Liver (tissue), 9 donors: ENCODE measurements around the gene ST7L. TPM values are rescaled to one million over a fixed set of nuclear protein-coding genes. Genes with fewer than 3 reads are reported as not detected.

Experiments
- DNase-seq: peaks from one replicate; pipeline ENCODE4 v3.0.0-alpha.2; 2017; ENCODE audit warnings: low spot score
- H3K27ac ChIP-seq, 2 donors: one replicate each; pipeline ENCODE4 v1.7.0; 2013; ENCODE audit warnings: inconsistent platforms in 2 of 2, low read length in 2 of 2, control low read depth in 1 of 2, low read depth in 1 of 2, mild to moderate bottlenecking in 1 of 2
- H3K27me3 ChIP-seq, 4 donors: one replicate each; pipeline versions ENCODE4 v1.6.1 to v1.7.0; 2013; ENCODE audit warnings: low read length in 3 of 4, inconsistent platforms in 1 of 4, mild to moderate bottlenecking in 1 of 4, moderate library complexity in 1 of 4; ENCODE audit not compliant: control insufficient read depth in 4 of 4, insufficient read depth in 4 of 4
- H3K36me3 ChIP-seq, 4 donors: one replicate each; pipeline versions ENCODE4 v1.6.1 to v1.7.0; 2013; ENCODE audit warnings: low read length in 3 of 4, mild to moderate bottlenecking in 3 of 4, low read depth in 1 of 4, moderate library complexity in 1 of 4; ENCODE audit not compliant: control insufficient read depth in 4 of 4, insufficient read depth in 3 of 4
- H3K4me1 ChIP-seq, 4 donors: one replicate each; pipeline versions ENCODE4 v1.6.1 to v1.7.0; 2013; ENCODE audit warnings: low read length in 3 of 4, mild to moderate bottlenecking in 3 of 4, moderate library complexity in 1 of 4; ENCODE audit not compliant: control insufficient read depth in 4 of 4, insufficient read depth in 4 of 4
- H3K4me3 ChIP-seq, 3 donors: one replicate each; pipeline versions ENCODE4 v1.6.1 to v1.7.0; 2013; ENCODE audit warnings: low read length in 3 of 3, control low read depth in 1 of 3, low read depth in 1 of 3, mild to moderate bottlenecking in 1 of 3
- H3K9ac ChIP-seq, 2 donors: one replicate each; pipeline ENCODE4 v1.7.0; 2013; ENCODE audit warnings: low read length in 2 of 2, mild to moderate bottlenecking in 2 of 2, moderate library complexity in 2 of 2, control low read depth in 1 of 2, low read depth in 1 of 2
- H3K9me3 ChIP-seq, 4 donors: one replicate each; pipeline versions ENCODE4 v1.6.1 to v1.7.0; 2013; ENCODE audit warnings: low read length in 3 of 4; ENCODE audit not compliant: control insufficient read depth in 4 of 4
- EGR1 ChIP-seq, 2 donors: IDR thresholded peaks; 2 replicates each; pipeline ENCODE4 v1.6.1; 2016 to 2018; ENCODE audit warnings: antibody characterized with exemption in 2 of 2, low read depth in 2 of 2
- FOXA2 ChIP-seq: IDR thresholded peaks from 2 replicates; pipeline ENCODE4 v1.6.1; 2016; ENCODE audit warnings: antibody characterized with exemption
- GABPA ChIP-seq, 2 donors: IDR thresholded peaks in 1 of 2; conservative IDR thresholded peaks in 1 of 2; 2 replicates each; pipeline ENCODE4 v1.6.1; 2016; ENCODE audit warnings: antibody characterized with exemption in 2 of 2, mild to moderate bottlenecking in 1 of 2, moderate library complexity in 1 of 2
- HNF4A ChIP-seq, 2 donors: conservative IDR thresholded peaks; 2 replicates each; pipeline ENCODE4 v1.6.1; 2016; ENCODE audit warnings: antibody characterized with exemption in 2 of 2, mild to moderate bottlenecking in 2 of 2
- HNF4G ChIP-seq: IDR thresholded peaks from 2 replicates; pipeline ENCODE4 v1.6.1; 2016; ENCODE audit warnings: antibody characterized with exemption
- JUND ChIP-seq, 2 donors: IDR thresholded peaks; 2 replicates each; pipeline ENCODE4 v1.6.1; 2016; ENCODE audit warnings: antibody characterized with exemption in 2 of 2
- RAD21 ChIP-seq, 2 donors: IDR thresholded peaks; 2 replicates each; pipeline ENCODE4 v1.6.1; 2016; ENCODE audit warnings: antibody characterized with exemption in 2 of 2, mild to moderate bottlenecking in 2 of 2
- RXRA ChIP-seq, 2 donors: IDR thresholded peaks; 2 replicates each; pipeline ENCODE4 v1.6.1; 2017 to 2018; ENCODE audit warnings: antibody characterized with exemption in 2 of 2, mild to moderate bottlenecking in 1 of 2
- SP1 ChIP-seq: IDR thresholded peaks from 2 replicates; pipeline ENCODE4 v1.6.1; 2018; ENCODE audit warnings: antibody characterized with exemption, mild to moderate bottlenecking
- TAF1 ChIP-seq: conservative IDR thresholded peaks from 2 replicates; pipeline ENCODE4 v1.6.1; 2016; ENCODE audit warnings: antibody characterized with exemption, mild to moderate bottlenecking
- YY1 ChIP-seq: IDR thresholded peaks from 2 replicates; pipeline ENCODE4 v1.6.1; 2016; ENCODE audit warnings: antibody characterized with exemption, mild to moderate bottlenecking
- WGBS: extraction: QIAGEN DNeasy Blood & Tissue Kit; methylation state at CpG from one replicate; pipeline ENCODE4 v1.1.7; 2013; 5-methylcytosine and 5-hydroxymethylcytosine counted together
- polyA plus RNA-seq, 2 donors: library from polyadenylated mRNA; stranded (reverse) in 1 of 2; unstranded in 1 of 2; fragments of 200-250 nt in 1 of 2; fragments of >200 nt in 1 of 2; fragmentation: Nextera tagmentation in 1 of 2; extraction: Ambion mirVana in 1 of 2; gene quantifications; one replicate each; pipeline versions ENCODE4 v1.2.1 to v1.2.3, GENCODE V29; 2013 to 2015
- total RNA-seq, 2 donors: library from RNA; depleted of rRNA; stranded (reverse); fragments of >200 nt; gene quantifications; one replicate each; pipeline ENCODE4 v1.2.3, GENCODE V29; 2014
- TF ChIP-seq, protein P1 (sequence below): IDR thresholded peaks from 2 replicates; pipeline ENCODE4 v1.6.1; 2016; ENCODE audit warnings: antibody characterized with exemption
- TF ChIP-seq, protein P2 (sequence below): IDR thresholded peaks from 2 replicates; pipeline ENCODE4 v1.6.1; 2016; ENCODE audit warnings: antibody characterized with exemption
- TF ChIP-seq, protein P3 (sequence below): fragments of 150-350 bp; IDR thresholded peaks from 2 replicates; pipeline ENCODE4 v1.5.1; 2017; ENCODE audit warnings: improper control_type of control experiment, low read depth, low read length; ENCODE audit not compliant: missing input control
- TF ChIP-seq, protein P4 (sequence below): IDR thresholded peaks from 2 replicates; pipeline ENCODE4 v1.6.1; 2016; ENCODE audit warnings: antibody characterized with exemption
- TF ChIP-seq, protein P5 (sequence below): IDR thresholded peaks from 2 replicates; pipeline ENCODE4 v1.6.1; 2016; ENCODE audit warnings: antibody characterized with exemption, mild to moderate bottlenecking
- donor health status: healthy.
- donor health status: healthy.
- donor health status: healthy.
- donor health status: healthy.
- donor health status: healthy.

ST7L gene
- total and polyA plus RNA-seq, 4 donors = 4.9 to 13.6 (median 9.5) TPM

DNA sequence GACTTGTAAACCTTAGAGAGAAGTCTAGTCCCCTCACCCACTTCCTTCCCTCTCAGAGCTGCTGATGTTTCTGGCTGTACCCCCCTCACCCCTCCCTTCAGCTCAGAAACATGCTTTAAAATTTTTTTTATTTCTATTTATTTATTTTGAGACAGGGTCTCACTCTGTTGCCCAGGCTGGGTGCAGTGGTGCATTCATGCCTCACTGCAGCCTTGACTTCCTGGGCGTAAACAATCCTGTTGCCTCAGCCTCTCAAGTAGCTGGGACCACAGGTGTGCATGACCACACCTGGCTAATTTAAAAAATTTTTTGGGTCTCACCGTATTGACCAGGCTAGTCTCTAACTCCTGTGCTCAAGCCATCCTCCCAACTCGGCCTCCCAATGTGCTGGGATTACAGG lies 113.1 kb downstream of the ST7L start:
- Histone ChIP-seq H3K36me3 (no peaks in the 10 kb centered on the region), H3K27me3 (peaks cover 0 to 31% (median 9%) of the 10 kb centered on the region in 4 donors), H3K9ac (no peak overlapping the region), H3K4me3 (no peak overlapping the region), H3K4me1 (peaks cover 19 to 28% (median 24%) of the 10 kb centered on the region in 4 donors), H3K9me3 (no peaks in the 10 kb centered on the region), H3K27ac (no peak overlapping the region)
- TF ChIP-seq, protein P1, sequence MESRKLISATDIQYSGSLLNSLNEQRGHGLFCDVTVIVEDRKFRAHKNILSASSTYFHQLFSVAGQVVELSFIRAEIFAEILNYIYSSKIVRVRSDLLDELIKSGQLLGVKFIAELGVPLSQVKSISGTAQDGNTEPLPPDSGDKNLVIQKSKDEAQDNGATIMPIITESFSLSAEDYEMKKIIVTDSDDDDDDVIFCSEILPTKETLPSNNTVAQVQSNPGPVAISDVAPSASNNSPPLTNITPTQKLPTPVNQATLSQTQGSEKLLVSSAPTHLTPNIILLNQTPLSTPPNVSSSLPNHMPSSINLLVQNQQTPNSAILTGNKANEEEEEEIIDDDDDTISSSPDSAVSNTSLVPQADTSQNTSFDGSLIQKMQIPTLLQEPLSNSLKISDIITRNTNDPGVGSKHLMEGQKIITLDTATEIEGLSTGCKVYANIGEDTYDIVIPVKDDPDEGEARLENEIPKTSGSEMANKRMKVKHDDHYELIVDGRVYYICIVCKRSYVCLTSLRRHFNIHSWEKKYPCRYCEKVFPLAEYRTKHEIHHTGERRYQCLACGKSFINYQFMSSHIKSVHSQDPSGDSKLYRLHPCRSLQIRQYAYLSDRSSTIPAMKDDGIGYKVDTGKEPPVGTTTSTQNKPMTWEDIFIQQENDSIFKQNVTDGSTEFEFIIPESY = no peak
- TF ChIP-seq GABPA (IDR thresholded peaks at IDR 0.05 in 1 of 2, conservative IDR thresholded peaks at IDR 0.05 in 1 of 2) (no peak), RAD21 (IDR thresholded peaks at IDR 0.05) (no peak), EGR1 (IDR thresholded peaks at IDR 0.05; ENCODE audit: low read depth in 2 of 2) (no peak), HNF4A (conservative IDR thresholded peaks at IDR 0.05) (no peak), YY1 (no peak), HNF4G (no peak)
- TF ChIP-seq, protein P2, sequence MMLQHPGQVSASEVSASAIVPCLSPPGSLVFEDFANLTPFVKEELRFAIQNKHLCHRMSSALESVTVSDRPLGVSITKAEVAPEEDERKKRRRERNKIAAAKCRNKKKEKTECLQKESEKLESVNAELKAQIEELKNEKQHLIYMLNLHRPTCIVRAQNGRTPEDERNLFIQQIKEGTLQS = no peak
- TF ChIP-seq, protein P3, sequence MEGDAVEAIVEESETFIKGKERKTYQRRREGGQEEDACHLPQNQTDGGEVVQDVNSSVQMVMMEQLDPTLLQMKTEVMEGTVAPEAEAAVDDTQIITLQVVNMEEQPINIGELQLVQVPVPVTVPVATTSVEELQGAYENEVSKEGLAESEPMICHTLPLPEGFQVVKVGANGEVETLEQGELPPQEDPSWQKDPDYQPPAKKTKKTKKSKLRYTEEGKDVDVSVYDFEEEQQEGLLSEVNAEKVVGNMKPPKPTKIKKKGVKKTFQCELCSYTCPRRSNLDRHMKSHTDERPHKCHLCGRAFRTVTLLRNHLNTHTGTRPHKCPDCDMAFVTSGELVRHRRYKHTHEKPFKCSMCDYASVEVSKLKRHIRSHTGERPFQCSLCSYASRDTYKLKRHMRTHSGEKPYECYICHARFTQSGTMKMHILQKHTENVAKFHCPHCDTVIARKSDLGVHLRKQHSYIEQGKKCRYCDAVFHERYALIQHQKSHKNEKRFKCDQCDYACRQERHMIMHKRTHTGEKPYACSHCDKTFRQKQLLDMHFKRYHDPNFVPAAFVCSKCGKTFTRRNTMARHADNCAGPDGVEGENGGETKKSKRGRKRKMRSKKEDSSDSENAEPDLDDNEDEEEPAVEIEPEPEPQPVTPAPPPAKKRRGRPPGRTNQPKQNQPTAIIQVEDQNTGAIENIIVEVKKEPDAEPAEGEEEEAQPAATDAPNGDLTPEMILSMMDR = no peak
- no peak for DNase-seq
- WGBS = 87% methylated on average over 3 of the region's 3 CpGs

DNA sequence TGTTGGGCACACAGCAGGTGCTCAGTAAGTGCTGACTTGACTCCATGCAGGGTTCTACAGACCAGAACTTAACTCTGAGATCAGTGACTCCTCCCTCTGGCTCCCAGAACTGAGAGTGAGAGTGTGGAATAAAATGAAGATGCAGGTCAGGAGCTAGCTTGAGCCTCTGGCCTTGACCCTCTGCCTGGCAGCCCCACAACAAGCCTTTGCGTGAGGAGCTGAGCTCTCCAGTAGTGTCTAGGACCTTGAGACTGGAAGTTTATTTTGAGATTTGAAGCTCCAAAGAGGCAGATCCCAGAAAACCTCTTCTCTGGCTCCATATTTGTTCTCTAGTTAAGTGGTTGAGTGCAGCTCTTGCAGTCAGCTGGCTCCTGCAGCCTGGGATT lies 113.5 kb downstream of the ST7L start:
- TF ChIP-seq EGR1 (IDR thresholded peaks at IDR 0.05; ENCODE audit: low read depth in 2 of 2) = no peak
- TF ChIP-seq HNF4A (conservative IDR thresholded peaks at IDR 0.05) = no peak
- TF ChIP-seq RAD21 (IDR thresholded peaks at IDR 0.05) = no peak
- TF ChIP-seq, protein P4, sequence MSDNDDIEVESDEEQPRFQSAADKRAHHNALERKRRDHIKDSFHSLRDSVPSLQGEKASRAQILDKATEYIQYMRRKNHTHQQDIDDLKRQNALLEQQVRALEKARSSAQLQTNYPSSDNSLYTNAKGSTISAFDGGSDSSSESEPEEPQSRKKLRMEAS = no peak
- TF ChIP-seq GABPA (IDR thresholded peaks at IDR 0.05 in 1 of 2, conservative IDR thresholded peaks at IDR 0.05 in 1 of 2) = no peak
- TF ChIP-seq, protein P5, sequence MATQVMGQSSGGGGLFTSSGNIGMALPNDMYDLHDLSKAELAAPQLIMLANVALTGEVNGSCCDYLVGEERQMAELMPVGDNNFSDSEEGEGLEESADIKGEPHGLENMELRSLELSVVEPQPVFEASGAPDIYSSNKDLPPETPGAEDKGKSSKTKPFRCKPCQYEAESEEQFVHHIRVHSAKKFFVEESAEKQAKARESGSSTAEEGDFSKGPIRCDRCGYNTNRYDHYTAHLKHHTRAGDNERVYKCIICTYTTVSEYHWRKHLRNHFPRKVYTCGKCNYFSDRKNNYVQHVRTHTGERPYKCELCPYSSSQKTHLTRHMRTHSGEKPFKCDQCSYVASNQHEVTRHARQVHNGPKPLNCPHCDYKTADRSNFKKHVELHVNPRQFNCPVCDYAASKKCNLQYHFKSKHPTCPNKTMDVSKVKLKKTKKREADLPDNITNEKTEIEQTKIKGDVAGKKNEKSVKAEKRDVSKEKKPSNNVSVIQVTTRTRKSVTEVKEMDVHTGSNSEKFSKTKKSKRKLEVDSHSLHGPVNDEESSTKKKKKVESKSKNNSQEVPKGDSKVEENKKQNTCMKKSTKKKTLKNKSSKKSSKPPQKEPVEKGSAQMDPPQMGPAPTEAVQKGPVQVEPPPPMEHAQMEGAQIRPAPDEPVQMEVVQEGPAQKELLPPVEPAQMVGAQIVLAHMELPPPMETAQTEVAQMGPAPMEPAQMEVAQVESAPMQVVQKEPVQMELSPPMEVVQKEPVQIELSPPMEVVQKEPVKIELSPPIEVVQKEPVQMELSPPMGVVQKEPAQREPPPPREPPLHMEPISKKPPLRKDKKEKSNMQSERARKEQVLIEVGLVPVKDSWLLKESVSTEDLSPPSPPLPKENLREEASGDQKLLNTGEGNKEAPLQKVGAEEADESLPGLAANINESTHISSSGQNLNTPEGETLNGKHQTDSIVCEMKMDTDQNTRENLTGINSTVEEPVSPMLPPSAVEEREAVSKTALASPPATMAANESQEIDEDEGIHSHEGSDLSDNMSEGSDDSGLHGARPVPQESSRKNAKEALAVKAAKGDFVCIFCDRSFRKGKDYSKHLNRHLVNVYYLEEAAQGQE = no peak
- no peak for TF ChIP-seq YY1
- no peak for TF ChIP-seq TAF1
- TF ChIP-seq JUND (IDR thresholded peaks at IDR 0.05) = no peak
- TF ChIP-seq, protein P2 = no peak
- no peak for TF ChIP-seq FOXA2
- no peak for TF ChIP-seq RXRA (IDR thresholded peaks at IDR 0.05)
- TF ChIP-seq SP1 = no peak
- TF ChIP-seq, protein P3 = no peak
- Histone ChIP-seq H3K9me3 (no peaks in the 10 kb centered on the region), H3K4me1 (peaks cover 19 to 28% (median 24%) of the 10 kb centered on the region in 4 donors), H3K4me3 (no peak overlapping the region), H3K9ac (no peak overlapping the region), H3K27me3 (peaks cover 0 to 31% (median 9%) of the 10 kb centered on the region in 4 donors), H3K36me3 (no peaks in the 10 kb centered on the region), H3K27ac (no peak overlapping the region)
- WGBS = 85% methylated on average over 1 of the region's 1 CpG
- DNase-seq = no peak
